ENCODE measurements around the gene AGAP1. TPM values are rescaled to one million over a fixed set of nuclear protein-coding genes. Genes with fewer than 3 reads are reported as not detected.

Gene AGAP1
- total RNA-seq, 1 experiment from 2014 or later: 25.8 TPM

GRCh38 chr2:236025892-236026291 lies 532.0 kb downstream of the AGAP1 start:
- H3K4me1 ChIP-seq (ENCODE audit: insufficient read depth, low read length): no peaks in the 10 kb centered on the region
- no peak overlapping the region for H3K56ac ChIP-seq (ENCODE audit: insufficient read length, low read depth, low read length)
- H3K14ac ChIP-seq (ENCODE audit: insufficient read depth, low read length): no peak overlapping the region; the same call in 1 of the 2 replicates
- H2BK120ac ChIP-seq (ENCODE audit: low read depth, low read length, poor library complexity, severe bottlenecking): no peak overlapping the region
- Mint-ChIP-seq H3K36me3 (ENCODE audit: insufficient read depth in 1 of 3, low read depth in 3 of 3) (peaks cover 2 to 10% (median 7%) of the 10 kb centered on the region in 3 experiments; a peak in 6 of 7 replicates), H3K4me3 (no peak overlapping the region), H3K9me3 (peaks cover 7% of the 10 kb centered on the region in 2 experiments; a peak in 3 of 5 replicates), H3K27ac (no peak overlapping the region), H3K4me1 (peaks cover 6 to 7% of the 10 kb centered on the region in 2 experiments; a peak in 1 of 4 replicates), H3K27me3 (ENCODE audit: low read depth) (no peaks in the 10 kb centered on the region; the same call in 1 of the 2 replicates)
- no peak overlapping the region for H3K23ac ChIP-seq (ENCODE audit: insufficient read length, low read depth, low read length)
- H3K79me1 ChIP-seq (ENCODE audit: insufficient read depth, low read depth, low read length, poor library complexity, severe bottlenecking): no peaks in the 10 kb centered on the region
- H3K23me2 ChIP-seq (ENCODE audit: insufficient read length, low read depth, low read length, poor library complexity, severe bottlenecking): no peaks in the 10 kb centered on the region
- no peak overlapping the region for H4K8ac ChIP-seq (replicated peaks; ENCODE audit: insufficient read length, low read depth, low read length)
- H4K20me1 ChIP-seq (ENCODE audit: control insufficient read depth, insufficient read depth, insufficient read length): no peaks in the 10 kb centered on the region
- no peak overlapping the region for H3K4me2 ChIP-seq (ENCODE audit: insufficient read depth, insufficient read length, low read length)
- WGBS (ENCODE audit: extremely low coverage, insufficient read length, low lambda C conversion rate): no CpG with 5 or more reads among the region's 3 CpGs
- H4K91ac ChIP-seq (ENCODE audit: insufficient read length, low read depth, low read length): no peak overlapping the region
- H2AFZ ChIP-seq (ENCODE audit: low read length): no peak overlapping the region
- H3K9me3 ChIP-seq (ENCODE audit: control insufficient read depth, low read depth, low read length): no peaks in the 10 kb centered on the region
- no peak overlapping the region for H3K27ac ChIP-seq (ENCODE audit: insufficient read length, low read depth, low read length)
- H3K18ac ChIP-seq (ENCODE audit: insufficient read length, low read depth, low read length): no peak overlapping the region
- H2AK5ac ChIP-seq (ENCODE audit: insufficient read length, low read length): no peak overlapping the region
- no peak overlapping the region for H3T11ph ChIP-seq (ENCODE audit: low read length)
- H2BK12ac ChIP-seq (ENCODE audit: insufficient read length, low read depth, low read length): no peak overlapping the region
- no peak overlapping the region for H4K5ac ChIP-seq (ENCODE audit: insufficient read length, low read depth, low read length)
- no peak overlapping the region for H3K4ac ChIP-seq (ENCODE audit: low read depth, low read length)
- no peak for DNase-seq
- no peaks in the 10 kb centered on the region for H3K27me3 ChIP-seq (ENCODE audit: insufficient read depth, low read length)
- H2BK20ac ChIP-seq (ENCODE audit: low read depth, low read length, poor library complexity, severe bottlenecking): no peak overlapping the region
- no peak overlapping the region for H2BK5ac ChIP-seq (ENCODE audit: insufficient read length, low read length)
- no peaks in the 10 kb centered on the region for H3K79me2 ChIP-seq (ENCODE audit: insufficient read depth, low read length)
- no peak overlapping the region for H2BK15ac ChIP-seq (ENCODE audit: low read depth, low read length)
- TF ChIP-seq, protein P1, sequence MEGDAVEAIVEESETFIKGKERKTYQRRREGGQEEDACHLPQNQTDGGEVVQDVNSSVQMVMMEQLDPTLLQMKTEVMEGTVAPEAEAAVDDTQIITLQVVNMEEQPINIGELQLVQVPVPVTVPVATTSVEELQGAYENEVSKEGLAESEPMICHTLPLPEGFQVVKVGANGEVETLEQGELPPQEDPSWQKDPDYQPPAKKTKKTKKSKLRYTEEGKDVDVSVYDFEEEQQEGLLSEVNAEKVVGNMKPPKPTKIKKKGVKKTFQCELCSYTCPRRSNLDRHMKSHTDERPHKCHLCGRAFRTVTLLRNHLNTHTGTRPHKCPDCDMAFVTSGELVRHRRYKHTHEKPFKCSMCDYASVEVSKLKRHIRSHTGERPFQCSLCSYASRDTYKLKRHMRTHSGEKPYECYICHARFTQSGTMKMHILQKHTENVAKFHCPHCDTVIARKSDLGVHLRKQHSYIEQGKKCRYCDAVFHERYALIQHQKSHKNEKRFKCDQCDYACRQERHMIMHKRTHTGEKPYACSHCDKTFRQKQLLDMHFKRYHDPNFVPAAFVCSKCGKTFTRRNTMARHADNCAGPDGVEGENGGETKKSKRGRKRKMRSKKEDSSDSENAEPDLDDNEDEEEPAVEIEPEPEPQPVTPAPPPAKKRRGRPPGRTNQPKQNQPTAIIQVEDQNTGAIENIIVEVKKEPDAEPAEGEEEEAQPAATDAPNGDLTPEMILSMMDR (conservative IDR thresholded peaks at IDR 0.05): no peak
- no peak overlapping the region for H3K9ac ChIP-seq (ENCODE audit: extremely low read depth, insufficient read length, low read length)

All from H9 (cell line).